GM12878 (cell line): ENCODE results near the gene RAB43. TPM values are rescaled to one million over a fixed set of nuclear protein-coding genes. Genes with fewer than 3 reads are reported as not detected.

Experiments
- ETV6 ChIP-seq, 2 experiments: fragments of 450-650 bp in 1 of 2; IDR thresholded peaks in 1 of 2; conservative IDR thresholded peaks in 1 of 2; 2 replicates each; pipeline ENCODE4 v1.6.1; 2014; ENCODE audit warnings: antibody characterized with exemption in 1 of 2, borderline replicate concordance in 1 of 2, low read depth in 1 of 2, mild to moderate bottlenecking in 1 of 2, moderate library complexity in 1 of 2
- EZH2 ChIP-seq: IDR thresholded peaks from 2 replicates; pipeline ENCODE4 v1.6.1; 2012; ENCODE audit warnings: low read depth, mild to moderate bottlenecking, control low read depth, inconsistent platforms, low read length, borderline replicate concordance; ENCODE audit not compliant: control insufficient read depth
- IRF4 ChIP-seq: IDR thresholded peaks from 2 replicates; pipeline ENCODE4 v1.6.1; 2011; ENCODE audit warnings: low read depth, low read length
- MEF2B ChIP-seq: fragments of 450-650 bp; IDR thresholded peaks from 2 replicates; pipeline ENCODE4 v1.6.1; 2018; ENCODE audit warnings: mild to moderate bottlenecking, moderate library complexity; ENCODE audit not compliant: partially characterized antibody, poor library complexity, severe bottlenecking
- MTA3 ChIP-seq: IDR thresholded peaks from 2 replicates; pipeline ENCODE4 v1.6.1; 2012; ENCODE audit warnings: low read length, inconsistent platforms, borderline replicate concordance
- NBN ChIP-seq: fragments of 450-650 bp; IDR thresholded peaks from 2 replicates; pipeline ENCODE4 v1.6.1; 2016
- PML ChIP-seq: IDR thresholded peaks from 2 replicates; pipeline ENCODE4 v1.6.1; 2012; ENCODE audit warnings: low read length, inconsistent platforms
- POLR2AphosphoS5 ChIP-seq: IDR thresholded peaks from 2 replicates; pipeline ENCODE4 v1.6.1; 2011; ENCODE audit warnings: mild to moderate bottlenecking, low read length, inconsistent platforms
- RB1 ChIP-seq: fragments of 450-650 bp; formaldehyde crosslinking; IDR thresholded peaks from 2 replicates; pipeline ENCODE4 v1.6.1; 2017; ENCODE audit warnings: mild to moderate bottlenecking, borderline replicate concordance
- SMAD1 ChIP-seq: fragments of 450-650 bp; IDR thresholded peaks from 2 replicates; pipeline ENCODE4 v1.6.1; 2018; ENCODE audit warnings: mild to moderate bottlenecking, low read depth; ENCODE audit not compliant: partially characterized antibody
- SMC3 ChIP-seq: IDR thresholded peaks from 2 replicates; pipeline ENCODE4 v1.6.1; 2011; ENCODE audit warnings: low read length, improper control_type of control experiment, borderline replicate concordance
- TAF1 ChIP-seq: IDR thresholded peaks from 2 replicates; pipeline ENCODE4 v1.6.1; 2011; ENCODE audit warnings: mild to moderate bottlenecking, low read depth, low read length, borderline replicate concordance
- TBL1XR1 ChIP-seq: IDR thresholded peaks from 2 replicates; pipeline ENCODE4 v1.6.1; 2012; ENCODE audit warnings: low read depth, low read length, improper control_type of control experiment
- YY1 ChIP-seq: IDR thresholded peaks from 2 replicates; pipeline ENCODE4 v1.6.1; 2011; ENCODE audit warnings: low read depth, mild to moderate bottlenecking, low read length
- ZBED1 ChIP-seq: IDR thresholded peaks from 2 replicates; pipeline ENCODE4 v1.6.1; 2016; ENCODE audit warnings: borderline replicate concordance
- polyA plus RNA-seq, 11 experiments: library from polyadenylated mRNA; depleted of rRNA in 4 of 11; unstranded in 6 of 11; stranded (reverse) in 5 of 11; fragments of >200 nt; fragmentation: Nextera tagmentation in 4 of 11; fragmentation: Illumina TruSeq in 1 of 11; extraction: Ambion mirVana in 4 of 11; extraction: Trizol in 1 of 11; gene quantifications; 1 replicate in 1 of 11; 2 replicates in 10 of 11; pipeline versions ENCODE4 v1.2.1 to v1.2.3, GENCODE V29; 2011 to 2016; ENCODE audit warnings: inconsistent platforms in 2 of 11, missing spikeins in 2 of 11, low read depth in 1 of 11
- total RNA-seq, 4 experiments: library from RNA; depleted of rRNA in 3 of 4; stranded (reverse); fragments of >200 nt in 3 of 4; fragmentation: Illumina TruSeq in 1 of 4; extraction: Trizol in 1 of 4; gene quantifications; 2 replicates each; pipeline versions ENCODE4 v1.2.1 to v1.2.3, GENCODE V29; 2013 to 2021
- TF ChIP-seq, protein P1 (sequence below): IDR thresholded peaks from 2 replicates; pipeline ENCODE4 v1.6.1; 2012; ENCODE audit warnings: low read depth, low read length, improper control_type of control experiment
- TF ChIP-seq, protein P2 (sequence below): IDR thresholded peaks from 2 replicates; pipeline ENCODE4 v1.6.1; 2012; ENCODE audit warnings: low read depth, low read length, improper control_type of control experiment
- TF ChIP-seq, protein P3 (sequence below), 3 experiments: IDR thresholded peaks in 2 of 3; conservative IDR thresholded peaks in 1 of 3; 2 replicates each; pipeline ENCODE4 v1.5.1; 2011; ENCODE audit warnings: low read depth in 3 of 3, low read length in 3 of 3, mild to moderate bottlenecking in 3 of 3, control low read depth in 2 of 3, moderate library complexity in 2 of 3, inconsistent platforms in 1 of 3, mixed read lengths in 1 of 3; ENCODE audit not compliant: control insufficient read depth in 2 of 3, insufficient read depth in 1 of 3; ENCODE audit errors: extremely low read depth in 1 of 3
- TF ChIP-seq, protein P4 (sequence below): IDR thresholded peaks from 2 replicates; pipeline ENCODE4 v1.6.1; 2011; ENCODE audit warnings: borderline replicate concordance, low read depth, mild to moderate bottlenecking, moderate library complexity, low read length; ENCODE audit not compliant: insufficient read depth, poor library complexity, severe bottlenecking
- TF ChIP-seq, protein P5 (sequence below): IDR thresholded peaks from 2 replicates; pipeline ENCODE4 v1.6.1; 2011; ENCODE audit warnings: low read depth, low read length, improper control_type of control experiment, borderline replicate concordance

RAB43 gene
- total and polyA plus RNA-seq, 10 of the 15 experiments (the other 5 are each of a cell fraction or from before 2014, with no cell fraction given): 0.08 to 14.0 (median 4.0) TPM

DNA sequence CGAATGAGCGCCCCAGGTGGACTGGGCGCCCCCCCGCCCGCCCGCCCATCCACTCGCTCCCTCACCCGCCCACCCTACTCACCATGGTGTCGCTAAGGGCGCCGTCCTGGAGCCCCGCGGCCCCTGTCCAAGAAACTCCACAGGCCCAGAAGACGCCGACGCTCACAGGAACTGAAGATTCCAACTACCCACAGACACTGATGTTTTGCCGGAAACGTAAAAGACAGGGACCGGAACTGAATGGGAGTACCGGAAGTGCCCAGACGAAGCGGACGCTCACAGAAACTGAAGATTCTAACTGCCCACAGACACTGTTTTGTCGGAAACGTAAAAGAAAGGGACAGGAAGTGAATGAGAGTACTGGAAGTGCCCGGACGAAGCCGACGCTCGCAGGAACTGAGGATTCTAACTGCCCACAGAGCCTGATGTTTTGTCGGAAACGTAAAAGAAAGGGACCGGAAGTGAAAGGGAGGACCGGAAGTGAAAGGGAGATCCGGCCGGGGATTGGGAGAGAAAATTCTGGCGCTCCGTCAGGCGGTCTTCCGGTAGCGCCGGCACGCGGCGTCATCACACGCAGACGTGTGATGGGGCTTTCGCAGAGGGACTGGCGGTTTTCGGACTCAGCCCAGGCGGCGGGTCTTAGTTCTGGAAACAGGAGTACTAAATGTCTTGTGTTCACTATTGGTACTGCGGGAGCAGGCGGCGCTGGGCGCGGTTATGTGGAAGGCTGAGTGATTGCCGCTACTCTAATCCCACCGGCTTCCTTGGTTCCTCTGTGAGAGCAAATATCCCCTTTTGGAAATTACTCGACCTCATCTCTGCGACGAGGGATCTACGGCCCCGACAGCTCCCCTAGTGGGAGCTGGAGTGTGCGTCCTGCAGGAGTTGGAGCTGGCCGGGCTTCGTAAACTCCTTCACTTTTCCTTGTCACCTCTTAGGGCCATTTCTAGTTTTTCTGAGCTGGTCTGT lies 39.6 kb upstream of the RAB43 start, which contains the start of gene ISY1 (continued):
- TF ChIP-seq, protein P1, sequence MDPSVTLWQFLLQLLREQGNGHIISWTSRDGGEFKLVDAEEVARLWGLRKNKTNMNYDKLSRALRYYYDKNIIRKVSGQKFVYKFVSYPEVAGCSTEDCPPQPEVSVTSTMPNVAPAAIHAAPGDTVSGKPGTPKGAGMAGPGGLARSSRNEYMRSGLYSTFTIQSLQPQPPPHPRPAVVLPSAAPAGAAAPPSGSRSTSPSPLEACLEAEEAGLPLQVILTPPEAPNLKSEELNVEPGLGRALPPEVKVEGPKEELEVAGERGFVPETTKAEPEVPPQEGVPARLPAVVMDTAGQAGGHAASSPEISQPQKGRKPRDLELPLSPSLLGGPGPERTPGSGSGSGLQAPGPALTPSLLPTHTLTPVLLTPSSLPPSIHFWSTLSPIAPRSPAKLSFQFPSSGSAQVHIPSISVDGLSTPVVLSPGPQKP: peak; percentile 96
- peak; percentile 97 for TF ChIP-seq POLR2AphosphoS5
- TF ChIP-seq NBN: peak; percentile 96
- TF ChIP-seq SMAD1: no peak
- peak; percentile 91 for TF ChIP-seq RB1
- TF ChIP-seq PML: peak; percentile 97
- TF ChIP-seq YY1: peak; percentile 67
- peak; percentile 49 for TF ChIP-seq MEF2B
- TF ChIP-seq TAF1: peak; percentile 76; the same call in 1 of the 2 replicates
- 0 out of 2 replicates have a peak, but pooled peaks have one; percentile 37 for TF ChIP-seq ZBED1
- TF ChIP-seq, protein P2, sequence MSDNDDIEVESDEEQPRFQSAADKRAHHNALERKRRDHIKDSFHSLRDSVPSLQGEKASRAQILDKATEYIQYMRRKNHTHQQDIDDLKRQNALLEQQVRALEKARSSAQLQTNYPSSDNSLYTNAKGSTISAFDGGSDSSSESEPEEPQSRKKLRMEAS: peak; percentile 54; the same call in 1 of the 2 replicates
- TF ChIP-seq MTA3: peak; percentile 96; the same call in 1 of the 2 replicates
- TF ChIP-seq, protein P3, sequence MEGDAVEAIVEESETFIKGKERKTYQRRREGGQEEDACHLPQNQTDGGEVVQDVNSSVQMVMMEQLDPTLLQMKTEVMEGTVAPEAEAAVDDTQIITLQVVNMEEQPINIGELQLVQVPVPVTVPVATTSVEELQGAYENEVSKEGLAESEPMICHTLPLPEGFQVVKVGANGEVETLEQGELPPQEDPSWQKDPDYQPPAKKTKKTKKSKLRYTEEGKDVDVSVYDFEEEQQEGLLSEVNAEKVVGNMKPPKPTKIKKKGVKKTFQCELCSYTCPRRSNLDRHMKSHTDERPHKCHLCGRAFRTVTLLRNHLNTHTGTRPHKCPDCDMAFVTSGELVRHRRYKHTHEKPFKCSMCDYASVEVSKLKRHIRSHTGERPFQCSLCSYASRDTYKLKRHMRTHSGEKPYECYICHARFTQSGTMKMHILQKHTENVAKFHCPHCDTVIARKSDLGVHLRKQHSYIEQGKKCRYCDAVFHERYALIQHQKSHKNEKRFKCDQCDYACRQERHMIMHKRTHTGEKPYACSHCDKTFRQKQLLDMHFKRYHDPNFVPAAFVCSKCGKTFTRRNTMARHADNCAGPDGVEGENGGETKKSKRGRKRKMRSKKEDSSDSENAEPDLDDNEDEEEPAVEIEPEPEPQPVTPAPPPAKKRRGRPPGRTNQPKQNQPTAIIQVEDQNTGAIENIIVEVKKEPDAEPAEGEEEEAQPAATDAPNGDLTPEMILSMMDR (IDR thresholded peaks at IDR 0.05 in 2 of 3, conservative IDR thresholded peaks at IDR 0.05 in 1 of 3; ENCODE audit: control insufficient read depth in 2 of 3, extremely low read depth in 1 of 3, insufficient read depth in 1 of 3, low read depth in 3 of 3, low read length in 3 of 3): peak; percentile 79 to 86 (median 80)
- peak; percentile 42; the same call in 1 of the 2 replicates for TF ChIP-seq SMC3
- peak; percentile 69; the same call in 1 of the 2 replicates for TF ChIP-seq IRF4
- TF ChIP-seq, protein P4, sequence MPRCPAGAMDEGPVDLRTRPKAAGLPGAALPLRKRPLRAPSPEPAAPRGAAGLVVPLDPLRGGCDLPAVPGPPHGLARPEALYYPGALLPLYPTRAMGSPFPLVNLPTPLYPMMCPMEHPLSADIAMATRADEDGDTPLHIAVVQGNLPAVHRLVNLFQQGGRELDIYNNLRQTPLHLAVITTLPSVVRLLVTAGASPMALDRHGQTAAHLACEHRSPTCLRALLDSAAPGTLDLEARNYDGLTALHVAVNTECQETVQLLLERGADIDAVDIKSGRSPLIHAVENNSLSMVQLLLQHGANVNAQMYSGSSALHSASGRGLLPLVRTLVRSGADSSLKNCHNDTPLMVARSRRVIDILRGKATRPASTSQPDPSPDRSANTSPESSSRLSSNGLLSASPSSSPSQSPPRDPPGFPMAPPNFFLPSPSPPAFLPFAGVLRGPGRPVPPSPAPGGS: no peak
- TF ChIP-seq, protein P5, sequence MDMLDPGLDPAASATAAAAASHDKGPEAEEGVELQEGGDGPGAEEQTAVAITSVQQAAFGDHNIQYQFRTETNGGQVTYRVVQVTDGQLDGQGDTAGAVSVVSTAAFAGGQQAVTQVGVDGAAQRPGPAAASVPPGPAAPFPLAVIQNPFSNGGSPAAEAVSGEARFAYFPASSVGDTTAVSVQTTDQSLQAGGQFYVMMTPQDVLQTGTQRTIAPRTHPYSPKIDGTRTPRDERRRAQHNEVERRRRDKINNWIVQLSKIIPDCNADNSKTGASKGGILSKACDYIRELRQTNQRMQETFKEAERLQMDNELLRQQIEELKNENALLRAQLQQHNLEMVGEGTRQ: no peak; the same call in 1 of the 2 replicates
- 0 out of 2 replicates have a peak, but pooled peaks have one; percentile 40 for TF ChIP-seq EZH2
- peak in 1 of 2 experiments; percentile 88; a peak in 1 of 4 replicates for TF ChIP-seq ETV6 (conservative IDR thresholded peaks at IDR 0.05 in 1 of 2, IDR thresholded peaks at IDR 0.05 in 1 of 2; ENCODE audit: borderline replicate concordance in 1 of 2, low read depth in 1 of 2)
- TF ChIP-seq TBL1XR1: no peak; the same call in 1 of the 2 replicates
